Effector memory CD4-positive, alpha-beta T cell (primary cell): ENCODE data around the gene BIRC5.
"Not testable (repeated sequence)": the region's sequence is repeated elsewhere in the genome, so short reads cannot be mapped to it uniquely, and the experiment has no call there.

ENCODE experiments used
- DNase-seq, 3 donors: peaks; one replicate each; pipeline ENCODE4 v3.0.0-alpha.2; 2020
- H3K27ac ChIP-seq: 2 replicates; pipeline ENCODE4 v1.7.0; 2013; ENCODE audit warnings: mild to moderate bottlenecking, low read length, moderate library complexity; ENCODE audit not compliant: insufficient read depth, poor library complexity, severe bottlenecking
- H3K27me3 ChIP-seq: replicated peaks from 2 replicates; pipeline ENCODE4 v1.7.0; 2013; ENCODE audit warnings: mild to moderate bottlenecking, low read length; ENCODE audit not compliant: insufficient read depth, control insufficient read depth, poor library complexity, severe bottlenecking
- H3K36me3 ChIP-seq: 2 replicates; pipeline ENCODE4 v1.7.0; 2013; ENCODE audit warnings: mild to moderate bottlenecking, low read length, moderate library complexity; ENCODE audit not compliant: control insufficient read depth, insufficient read depth
- H3K4me1 ChIP-seq: 2 replicates; pipeline ENCODE4 v1.7.0; 2013; ENCODE audit warnings: low read length, mild to moderate bottlenecking; ENCODE audit not compliant: control insufficient read depth, insufficient read depth, poor library complexity, severe bottlenecking
- H3K4me3 ChIP-seq: 2 replicates; pipeline ENCODE4 v1.7.0; 2013; ENCODE audit warnings: low read length, low read depth, mild to moderate bottlenecking; ENCODE audit not compliant: insufficient read depth, poor library complexity, severe bottlenecking
- H3K9me3 ChIP-seq: 2 replicates; pipeline ENCODE4 v1.7.0; 2013; ENCODE audit warnings: mild to moderate bottlenecking, low read length, moderate library complexity; ENCODE audit not compliant: control insufficient read depth

BIRC5 gene

DNA sequence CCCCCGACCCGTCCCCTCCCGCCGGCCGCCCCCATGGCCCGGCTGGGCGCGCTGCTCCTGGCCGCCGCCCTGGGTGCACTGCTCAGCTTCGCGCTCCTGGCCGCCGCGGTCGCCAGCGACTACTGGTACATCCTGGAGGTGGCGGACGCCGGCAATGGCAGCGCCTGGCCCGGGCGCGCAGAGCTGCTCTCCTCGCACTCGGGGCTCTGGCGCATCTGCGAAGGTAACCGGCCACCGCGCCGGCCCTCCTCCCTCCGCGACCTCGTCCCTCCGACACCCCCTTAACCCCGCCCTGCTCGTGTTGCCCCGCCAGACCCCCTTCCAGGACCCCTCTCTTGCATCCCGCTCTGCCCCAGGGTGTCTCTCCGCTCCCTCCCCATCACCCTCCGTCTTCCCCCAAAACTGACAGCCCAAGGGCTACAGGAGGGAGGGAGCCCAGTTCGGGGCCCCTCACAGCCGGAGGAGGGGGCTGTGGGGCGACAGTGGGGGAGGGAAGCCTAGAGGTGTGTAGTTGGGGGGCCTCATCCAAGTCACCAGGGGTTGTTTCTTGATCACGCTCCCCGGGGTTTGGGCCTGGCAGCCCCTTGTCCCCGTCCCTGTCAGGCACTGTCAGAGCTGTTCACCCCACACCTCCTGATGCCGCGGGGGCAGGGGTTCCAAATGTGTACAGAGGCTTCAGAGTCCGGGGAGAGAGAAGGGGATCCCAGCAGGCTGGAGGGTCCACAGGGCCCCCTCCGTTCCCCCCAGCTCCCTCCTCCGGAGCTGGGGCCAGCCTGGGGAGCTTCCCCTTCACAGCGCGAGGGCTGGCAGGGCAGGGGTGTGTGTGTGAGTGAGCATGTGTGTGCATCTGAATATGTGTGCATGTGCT lies 18.2 kb downstream of the BIRC5 start:
- Histone ChIP-seq H3K36me3 (no peaks in the 10 kb centered on the region), H3K4me3 (no peak overlapping the region), H3K27ac (no peak overlapping the region), H3K9me3 (no peaks in the 10 kb centered on the region), H3K4me1 (peaks cover 5% of the 10 kb centered on the region), H3K27me3 (peaks cover 20% of the 10 kb centered on the region)
- no peak for DNase-seq

DNA sequence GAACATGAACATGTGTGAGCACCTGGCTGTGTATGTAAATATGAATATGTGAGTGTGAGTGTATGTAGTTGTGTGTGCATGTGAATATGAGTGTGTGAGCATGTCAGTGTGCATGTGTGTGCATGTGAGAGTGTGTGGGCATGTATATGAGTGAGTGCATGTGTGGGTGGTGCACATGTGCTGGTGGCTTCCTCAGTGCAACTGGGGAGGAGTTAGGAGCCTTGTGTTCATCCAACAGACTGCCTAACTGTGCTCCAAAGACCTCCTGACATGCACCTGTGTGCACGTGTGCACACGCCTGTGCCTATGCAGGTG lies 18.8 kb downstream of the BIRC5 start:
- Histone ChIP-seq H3K27ac (no peak overlapping the region), H3K27me3 (peaks cover 20% of the 10 kb centered on the region), H3K4me3 (no peak overlapping the region), H3K4me1 (peaks cover 5% of the 10 kb centered on the region), H3K9me3 (no peaks in the 10 kb centered on the region), H3K36me3 (no peaks in the 10 kb centered on the region)
- no peak for DNase-seq

DNA sequence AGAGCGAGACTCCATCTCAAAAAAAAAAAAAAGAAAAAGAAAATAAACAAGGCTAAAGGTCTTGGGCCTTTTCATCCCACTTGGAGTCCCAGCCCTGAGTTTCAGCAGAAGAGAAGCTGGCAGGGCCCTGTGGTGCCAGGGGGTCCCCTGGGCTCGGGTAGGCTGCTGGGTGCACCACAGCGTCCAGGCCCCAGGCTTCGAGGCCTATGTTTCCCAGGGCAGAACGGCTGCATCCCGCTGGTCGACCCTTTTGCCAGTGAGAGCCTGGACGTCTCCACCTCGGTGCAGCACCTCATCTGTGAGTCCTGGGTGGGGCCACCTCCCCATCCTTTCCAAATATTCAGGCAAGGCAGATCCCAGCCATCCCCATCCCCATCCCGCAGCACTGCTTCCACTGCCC lies 19.6 kb downstream of the BIRC5 start:
- peaks cover 5% of the 10 kb centered on the region for H3K4me1 ChIP-seq
- H3K27me3 ChIP-seq = peaks cover 20% of the 10 kb centered on the region
- H3K4me3 ChIP-seq = no peak overlapping the region

DNA sequence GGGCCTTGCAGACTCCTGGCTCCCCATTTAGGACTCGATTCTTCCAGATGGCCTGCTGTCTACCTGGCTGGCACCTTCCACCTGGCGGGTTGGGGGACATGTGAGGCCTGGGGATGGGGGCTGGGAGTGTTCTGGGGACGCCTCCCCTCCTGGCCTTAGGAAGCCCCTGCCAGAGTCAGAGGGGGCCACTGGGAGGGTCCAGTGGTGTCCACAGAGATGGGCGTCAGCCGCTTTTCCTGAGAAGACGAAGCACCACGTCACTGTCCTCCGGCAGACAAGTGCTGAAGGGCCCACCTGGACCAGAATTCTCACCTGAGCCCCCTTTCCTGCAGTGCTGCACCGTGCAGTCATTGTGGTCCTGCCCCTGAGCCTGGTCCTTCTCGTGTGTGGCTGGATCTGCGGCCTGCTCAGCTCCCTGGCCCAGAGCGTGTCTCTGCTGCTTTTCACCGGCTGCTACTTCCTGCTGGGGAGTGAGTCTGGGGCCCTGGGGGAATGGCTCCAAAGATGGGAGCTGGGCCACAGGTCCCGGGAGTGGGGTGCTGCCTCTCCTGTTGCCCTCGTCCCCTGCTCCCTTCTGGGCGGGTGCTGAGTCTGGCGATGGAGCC lies 20.3 kb downstream of the BIRC5 start:
- peaks cover 5% of the 10 kb centered on the region for H3K4me1 ChIP-seq
- H3K27ac ChIP-seq = no peak overlapping the region
- no peaks in the 10 kb centered on the region for H3K36me3 ChIP-seq
- no peaks in the 10 kb centered on the region for H3K9me3 ChIP-seq
- DNase-seq = no peak
- peaks cover 20% of the 10 kb centered on the region for H3K27me3 ChIP-seq
- H3K4me3 ChIP-seq = no peak overlapping the region

More for the DNA sequence above, 19.6 kb downstream of the BIRC5 start:
- H3K9me3 ChIP-seq = no peaks in the 10 kb centered on the region
- no peaks in the 10 kb centered on the region for H3K36me3 ChIP-seq
- H3K27ac ChIP-seq = no peak overlapping the region
- no peak for DNase-seq

DNA sequence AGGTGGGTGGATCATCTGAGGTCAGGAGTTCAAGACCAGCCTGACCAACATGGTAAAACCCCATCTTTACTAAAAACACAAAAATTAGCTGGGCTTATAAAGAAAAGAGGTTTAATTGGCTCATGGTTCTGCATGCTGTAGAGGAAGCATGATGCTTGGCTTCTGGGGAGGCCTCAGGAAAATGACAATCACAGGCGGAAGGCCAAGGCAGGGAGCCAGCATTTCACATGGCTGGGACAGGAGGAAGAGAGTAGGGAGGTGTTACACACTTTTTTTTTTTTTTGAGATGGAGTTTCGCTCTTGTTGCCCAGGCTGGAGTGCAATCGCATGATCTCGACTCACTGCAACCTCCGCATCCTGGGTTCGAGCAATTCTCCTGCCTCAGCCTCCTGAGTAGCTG lies 21.0 kb downstream of the BIRC5 start:
- H3K4me1 ChIP-seq, H3K4me3 ChIP-seq, DNase-seq, H3K27ac ChIP-seq, H3K36me3 ChIP-seq, H3K9me3 ChIP-seq: not testable (repeated sequence)
- peaks cover 20% of the 10 kb centered on the region for H3K27me3 ChIP-seq

DNA sequence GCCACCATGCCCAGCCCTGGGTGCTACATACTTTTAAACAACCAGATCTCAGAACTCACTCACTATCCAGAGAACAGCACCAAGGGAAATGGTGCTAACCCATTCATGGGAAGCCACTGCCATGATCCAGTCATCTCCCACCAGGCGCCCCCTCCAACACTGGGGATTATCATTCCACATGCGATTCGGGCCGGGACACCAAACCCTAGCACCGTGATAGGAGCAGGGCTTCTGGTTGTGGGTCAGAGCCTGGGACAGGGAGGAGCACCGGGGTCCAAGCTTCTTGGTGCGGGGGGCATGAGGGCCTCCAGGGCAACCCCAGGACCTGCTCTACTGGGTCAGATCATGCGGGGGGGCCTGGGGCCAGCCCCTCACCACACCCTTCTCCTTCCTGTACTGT lies 21.8 kb downstream of the BIRC5 start:
- no peak overlapping the region for H3K4me3 ChIP-seq
- H3K9me3 ChIP-seq = no peaks in the 10 kb centered on the region
- H3K27me3 ChIP-seq = peaks cover 14% of the 10 kb centered on the region
- H3K4me1 ChIP-seq = peaks cover 5% of the 10 kb centered on the region
- DNase-seq = no peak
- H3K36me3 ChIP-seq = no peaks in the 10 kb centered on the region
- H3K27ac ChIP-seq = no peak overlapping the region

DNA sequence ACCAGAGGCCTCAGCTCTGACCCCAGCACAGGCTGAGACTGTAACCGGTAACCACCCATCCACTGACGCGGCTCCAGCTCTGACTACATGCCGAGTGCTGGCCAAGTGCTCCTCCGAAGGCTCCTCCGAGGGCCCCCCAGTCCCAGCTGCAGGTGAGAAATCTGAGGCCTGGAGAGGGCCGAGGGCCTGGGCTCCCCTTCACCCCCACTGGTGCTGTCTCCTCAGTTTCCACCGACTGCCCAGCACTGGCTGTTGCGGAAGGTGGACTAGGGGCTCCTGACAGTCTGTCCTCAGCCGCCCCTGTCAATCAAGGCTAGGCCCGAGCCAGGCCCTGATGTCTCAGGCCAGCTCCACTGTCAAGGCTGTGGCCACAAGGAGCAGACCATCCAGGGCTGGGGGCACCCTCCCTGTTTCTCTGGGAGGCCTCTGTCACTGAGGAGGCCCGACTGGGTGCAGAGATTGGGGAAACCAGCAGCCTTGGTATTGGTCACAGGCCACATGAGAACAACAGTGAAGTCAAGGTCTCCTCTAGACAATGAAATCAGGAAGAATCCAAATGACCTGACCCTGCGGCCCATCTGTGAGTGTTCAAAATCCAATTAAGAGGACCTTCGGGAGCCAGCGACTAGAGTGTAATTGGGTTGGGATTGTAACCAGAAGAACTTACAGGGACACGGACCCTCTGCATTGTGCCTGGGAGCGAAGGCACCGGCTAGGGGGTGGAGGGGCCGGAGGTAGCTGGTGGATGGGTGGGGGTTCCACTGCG lies 22.5 kb downstream of the BIRC5 start:
- no peaks in the 10 kb centered on the region for H3K9me3 ChIP-seq
- no peak overlapping the region for H3K4me3 ChIP-seq
- no peak overlapping the region for H3K27ac ChIP-seq
- H3K36me3 ChIP-seq = no peaks in the 10 kb centered on the region
- peaks cover 5% of the 10 kb centered on the region for H3K4me1 ChIP-seq
- peaks cover 8% of the 10 kb centered on the region for H3K27me3 ChIP-seq
- no peak for DNase-seq

DNA sequence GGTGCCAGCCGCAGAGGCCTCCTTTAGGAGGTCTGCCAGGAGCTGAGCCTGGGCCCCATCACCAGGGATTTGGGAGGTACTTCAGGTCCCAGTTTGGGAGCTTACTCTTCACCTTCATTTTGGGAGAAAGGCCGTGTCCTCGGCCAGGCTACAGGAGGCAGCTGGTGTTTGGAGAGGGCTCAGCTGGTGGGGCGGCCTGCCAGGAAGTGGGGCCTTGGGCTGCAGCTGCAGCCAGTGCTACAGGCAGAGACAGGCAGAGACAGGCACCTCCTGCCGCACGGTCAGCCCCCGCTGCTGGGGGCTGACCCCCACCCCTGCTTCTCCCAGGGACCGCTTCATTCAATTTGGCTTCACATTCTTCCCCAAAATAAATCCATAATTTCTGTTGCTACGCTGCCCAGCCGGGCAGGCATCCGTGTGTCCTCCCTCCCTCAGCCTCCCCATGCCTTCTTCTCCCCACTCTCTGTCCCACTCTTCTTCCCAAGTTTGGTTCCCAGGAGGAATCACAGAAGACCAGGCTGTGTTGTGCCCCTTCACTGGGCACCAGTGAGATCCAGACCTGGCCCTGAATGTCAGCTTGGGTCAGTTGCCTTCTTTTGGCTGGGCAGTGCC lies 23.5 kb downstream of the BIRC5 start:
- Histone ChIP-seq H3K36me3 (no peaks in the 10 kb centered on the region), H3K9me3 (no peaks in the 10 kb centered on the region), H3K4me3 (no peak overlapping the region), H3K27ac (no peak overlapping the region), H3K4me1 (no peaks in the 10 kb centered on the region), H3K27me3 (peaks cover under 1% of the 10 kb centered on the region)
- no peak for DNase-seq

DNA sequence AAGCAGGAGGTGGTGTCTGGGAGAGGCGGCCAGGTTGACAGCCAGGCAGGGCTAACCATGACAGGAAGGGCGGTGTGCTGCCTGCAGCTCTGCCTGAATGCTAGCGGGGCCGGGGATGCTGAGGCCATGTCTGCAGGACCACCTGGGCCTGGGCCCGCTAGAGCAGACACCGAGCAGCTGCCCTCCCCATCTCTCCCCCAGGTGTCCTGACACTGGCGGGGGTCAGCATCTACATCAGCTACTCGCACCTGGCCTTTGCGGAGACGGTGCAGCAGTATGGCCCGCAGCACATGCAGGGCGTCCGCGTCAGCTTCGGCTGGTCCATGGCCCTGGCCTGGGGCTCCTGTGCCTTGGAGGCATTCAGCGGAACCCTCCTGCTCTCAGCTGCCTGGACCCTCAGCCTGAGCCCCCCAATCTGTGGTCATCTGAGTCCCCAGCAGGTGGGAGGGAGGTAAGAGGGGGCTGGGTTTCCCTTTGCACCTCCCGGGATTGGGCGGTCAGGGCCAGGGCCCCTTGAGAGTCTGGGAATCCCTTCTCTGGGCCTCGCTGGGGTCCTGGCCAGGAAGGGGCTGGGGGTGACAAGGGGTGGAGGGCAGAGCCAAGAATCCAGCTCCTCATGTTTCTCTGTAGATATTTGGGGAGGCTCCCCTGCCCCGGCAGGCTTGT lies 24.9 kb downstream of the BIRC5 start:
- DNase-seq = no peak
- H3K36me3 ChIP-seq = no peaks in the 10 kb centered on the region
- no peak overlapping the region for H3K4me3 ChIP-seq
- H3K27me3 ChIP-seq = no peaks in the 10 kb centered on the region
- H3K27ac ChIP-seq = no peak overlapping the region
- no peaks in the 10 kb centered on the region for H3K4me1 ChIP-seq
- H3K9me3 ChIP-seq = no peaks in the 10 kb centered on the region
